Liver (tissue), 3 donors: ENCODE results near the gene ARHGEF4.

ENCODE experiments used
- CTCF ChIP-seq: fragments of 150-350 bp; IDR thresholded peaks from 2 replicates; pipeline ENCODE4 v1.5.1; 2017; ENCODE audit warnings: improper control_type of control experiment, low read depth, low read length; ENCODE audit not compliant: missing input control
- FOXA1 ChIP-seq: IDR thresholded peaks from 2 replicates; pipeline ENCODE4 v1.6.1; 2016; ENCODE audit warnings: antibody characterized with exemption
- GABPA ChIP-seq, 2 donors: IDR thresholded peaks in 1 of 2; conservative IDR thresholded peaks in 1 of 2; 2 replicates each; pipeline ENCODE4 v1.6.1; 2016; ENCODE audit warnings: antibody characterized with exemption in 2 of 2, mild to moderate bottlenecking in 1 of 2, moderate library complexity in 1 of 2
- JUND ChIP-seq, 2 donors: IDR thresholded peaks; 2 replicates each; pipeline ENCODE4 v1.6.1; 2016; ENCODE audit warnings: antibody characterized with exemption in 2 of 2
- MAX ChIP-seq: IDR thresholded peaks from 2 replicates; pipeline ENCODE4 v1.6.1; 2016; ENCODE audit warnings: antibody characterized with exemption
- RAD21 ChIP-seq, 2 donors: IDR thresholded peaks; 2 replicates each; pipeline ENCODE4 v1.6.1; 2016; ENCODE audit warnings: antibody characterized with exemption in 2 of 2, mild to moderate bottlenecking in 2 of 2
- REST ChIP-seq: IDR thresholded peaks from 2 replicates; pipeline ENCODE4 v1.6.1; 2016; ENCODE audit warnings: antibody characterized with exemption, mild to moderate bottlenecking
- RXRA ChIP-seq, 2 donors: IDR thresholded peaks; 2 replicates each; pipeline ENCODE4 v1.6.1; 2017 to 2018; ENCODE audit warnings: antibody characterized with exemption in 2 of 2, mild to moderate bottlenecking in 1 of 2
- SP1 ChIP-seq: IDR thresholded peaks from 2 replicates; pipeline ENCODE4 v1.6.1; 2018; ENCODE audit warnings: antibody characterized with exemption, mild to moderate bottlenecking
- TAF1 ChIP-seq: conservative IDR thresholded peaks from 2 replicates; pipeline ENCODE4 v1.6.1; 2016; ENCODE audit warnings: antibody characterized with exemption, mild to moderate bottlenecking
- donor health status: healthy.
- donor health status: healthy.

- TF ChIP-seq CTCF, result no peak
- TF ChIP-seq RXRA (IDR thresholded peaks at IDR 0.05), result no peak
- TF ChIP-seq TAF1, result no peak
- TF ChIP-seq JUND (IDR thresholded peaks at IDR 0.05), result no peak
- TF ChIP-seq REST, result no peak
- no peak for TF ChIP-seq RAD21 (IDR thresholded peaks at IDR 0.05)
- TF ChIP-seq MAX, result no peak
- no peak for TF ChIP-seq SP1
- no peak for TF ChIP-seq FOXA1
- TF ChIP-seq GABPA (IDR thresholded peaks at IDR 0.05 in 1 of 2, conservative IDR thresholded peaks at IDR 0.05 in 1 of 2), result no peak
Observed at GRCh38 chr2:130915149-130915548, 78.4 kb downstream of the ARHGEF4 start.
